ENCODE measurements around the gene DDX28.
"Not testable (repeated sequence)": the region's sequence is repeated elsewhere in the genome, so short reads cannot be mapped to it uniquely, and the experiment has no call there.

The DDX28 gene

DNA sequence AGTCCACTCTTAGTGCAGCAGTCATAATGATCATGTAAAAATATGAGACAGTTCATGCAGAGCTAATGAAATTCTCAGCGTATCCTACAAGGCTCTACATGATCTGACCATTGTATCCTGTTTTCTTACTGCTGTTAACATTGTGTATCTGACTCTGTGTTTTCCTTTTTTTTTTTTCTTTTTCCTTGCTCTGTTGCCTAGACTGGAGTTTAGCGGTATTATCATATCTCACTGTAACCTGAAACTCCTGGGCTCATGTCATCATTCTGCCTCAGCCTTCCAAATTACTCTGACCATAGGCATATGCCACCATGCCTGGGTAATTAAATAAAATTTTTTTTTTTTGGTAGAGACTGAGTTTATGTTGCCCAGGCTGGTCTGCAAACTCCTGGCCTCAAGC, 12.2 kb upstream of the DDX28 start:
- DNase-seq, result no peak

DNA sequence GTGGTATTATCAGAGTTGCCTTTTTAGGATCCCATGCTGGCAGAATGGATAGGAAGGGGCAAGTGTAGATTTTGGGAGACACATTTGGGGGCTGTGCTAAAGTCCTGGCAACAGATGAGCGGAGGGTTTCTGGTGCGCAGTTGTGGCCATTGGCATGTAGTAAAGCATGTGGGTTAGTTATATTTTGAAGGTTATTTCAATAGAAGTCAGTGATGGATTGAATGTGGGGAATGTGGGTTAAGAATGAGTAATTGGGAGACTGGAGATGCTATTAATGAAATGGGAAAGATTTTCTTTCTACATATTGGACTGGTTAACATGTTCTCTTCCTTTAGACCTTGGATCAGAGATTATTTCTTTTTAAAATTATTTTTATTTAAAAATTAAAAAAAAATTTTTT, 10.1 kb upstream of the DDX28 start:
- no peak for DNase-seq

DNA sequence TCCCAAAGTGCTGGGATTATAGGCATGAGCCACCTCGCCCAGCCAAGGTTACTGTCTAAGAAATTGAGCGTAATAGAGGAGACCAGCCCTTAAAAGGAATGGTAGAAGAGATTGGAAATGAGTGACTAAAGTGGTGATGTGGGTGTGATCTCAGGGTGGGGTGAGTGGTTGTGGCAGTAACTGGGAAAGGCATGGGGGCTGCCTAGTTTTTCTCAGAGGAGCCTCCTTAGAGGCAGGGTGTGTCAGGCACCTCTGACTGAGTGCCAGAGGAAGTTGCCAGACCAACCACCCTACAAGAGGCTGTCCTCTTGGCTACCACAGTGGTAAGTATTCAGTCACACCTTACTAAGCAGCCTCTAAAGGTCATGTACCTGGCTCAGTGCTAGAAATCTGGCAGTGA, 8.9 kb upstream of the DDX28 start:
- DNase-seq, result no peak

DNA sequence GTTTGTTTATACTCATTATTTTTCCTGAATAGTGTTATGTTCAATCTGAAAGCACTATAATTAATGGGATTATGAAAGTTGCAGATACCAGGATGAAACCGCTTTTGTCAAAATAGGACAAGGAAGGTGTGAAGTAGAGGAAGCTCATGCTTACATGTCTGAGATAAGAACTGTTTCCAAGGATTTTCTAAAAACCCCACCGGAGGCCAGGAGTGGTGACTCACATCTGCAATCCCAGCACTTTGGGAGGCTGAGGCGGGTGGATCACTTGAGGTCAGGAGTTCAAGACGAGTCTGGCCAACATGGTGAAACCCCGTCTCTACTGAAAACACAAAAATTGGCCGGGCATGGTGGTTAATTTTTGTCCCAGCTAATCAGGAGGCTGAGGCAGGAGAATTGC, 7.1 kb upstream of the DDX28 start:
- DNase-seq, result not testable (repeated sequence)

DNA sequence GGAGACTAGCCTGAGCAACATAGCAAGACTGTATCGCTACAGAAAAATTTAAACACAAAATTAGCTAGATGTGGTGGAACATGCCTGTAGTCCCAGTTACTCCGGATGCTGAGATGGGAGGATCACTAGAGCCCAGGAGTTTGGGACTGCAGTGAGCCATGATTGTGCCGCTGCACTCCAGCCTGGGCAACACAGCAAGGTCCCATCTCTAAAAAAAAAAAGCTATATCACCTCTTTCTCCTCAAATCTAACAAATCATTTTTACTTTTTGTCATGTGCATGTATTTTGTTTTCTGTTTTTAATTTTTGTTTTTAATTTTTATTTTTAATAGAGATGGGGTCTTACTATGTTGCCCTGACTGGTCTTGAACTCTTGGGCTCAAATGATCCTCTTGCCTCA, 6.0 kb upstream of the DDX28 start:
- DNase-seq, result no peak

DNA sequence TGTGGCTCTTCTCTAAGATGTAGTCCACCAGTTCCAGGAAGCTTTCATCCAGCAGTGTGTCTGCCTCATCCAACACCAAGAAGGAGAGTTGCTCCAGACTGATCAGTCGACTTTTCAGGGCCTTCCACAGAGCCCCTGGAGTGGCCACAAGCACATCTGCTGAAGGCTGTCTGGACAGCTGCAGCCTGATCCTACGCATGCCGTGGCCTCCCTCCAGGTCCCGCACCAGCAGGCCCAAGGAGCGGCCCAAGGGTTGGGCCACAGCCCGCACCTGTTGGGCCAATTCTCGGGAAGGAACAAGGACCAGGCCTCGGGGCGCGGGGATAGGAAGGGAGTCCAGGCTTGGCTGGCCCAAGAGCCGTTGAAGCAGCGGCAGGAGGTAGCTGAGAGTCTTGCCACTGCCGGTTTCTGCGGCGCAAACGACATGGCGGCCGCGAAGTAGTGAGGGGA, 729 bp downstream of the DDX28 start:
- DNase-seq, result no peak

DNA sequence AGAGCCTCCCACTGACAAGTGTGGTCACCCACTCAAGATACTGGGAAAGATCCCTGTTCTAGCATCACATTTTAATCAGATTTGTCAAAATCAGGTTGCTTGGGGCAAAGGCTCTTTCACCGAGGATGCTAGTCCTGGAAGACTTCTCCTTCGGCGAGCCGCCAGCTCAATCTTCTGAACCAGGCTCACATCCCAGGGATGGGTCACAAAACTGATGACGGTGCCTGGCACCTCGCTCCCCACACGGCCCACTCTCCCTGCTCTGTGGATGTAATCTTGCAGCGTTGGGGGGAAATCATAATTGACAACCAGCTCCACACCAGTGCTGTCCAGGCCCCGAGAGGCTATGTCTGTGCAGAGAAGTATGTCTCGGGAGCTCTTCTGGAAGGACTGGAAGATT, 1.5 kb downstream of the DDX28 start:
- no peak for DNase-seq

GRCh38 chr16:68019167-68019680, 3.8 kb downstream of the DDX28 start:
- DNase-seq, result no peak

GRCh38 chr16:68015681-68016080, 7.4 kb downstream of the DDX28 start, which contains the start of gene DPEP2NB:
TSS of gene DPEP2NB (minus strand) at chr16:68015911. CDS start at chr16:68015770, 141 bp downstream.
- no peak for DNase-seq

- no peak for DNase-seq
Observed at GRCh38 chr16:68013440-68013839, 9.6 kb downstream of the DDX28 start.

GRCh38 chr16:68009872-68010271, 13.2 kb downstream of the DDX28 start:
- DNase-seq, result not testable (repeated sequence)

GRCh38 chr16:68009157-68009735, 13.8 kb downstream of the DDX28 start:
- DNase-seq, result no peak

DNA sequence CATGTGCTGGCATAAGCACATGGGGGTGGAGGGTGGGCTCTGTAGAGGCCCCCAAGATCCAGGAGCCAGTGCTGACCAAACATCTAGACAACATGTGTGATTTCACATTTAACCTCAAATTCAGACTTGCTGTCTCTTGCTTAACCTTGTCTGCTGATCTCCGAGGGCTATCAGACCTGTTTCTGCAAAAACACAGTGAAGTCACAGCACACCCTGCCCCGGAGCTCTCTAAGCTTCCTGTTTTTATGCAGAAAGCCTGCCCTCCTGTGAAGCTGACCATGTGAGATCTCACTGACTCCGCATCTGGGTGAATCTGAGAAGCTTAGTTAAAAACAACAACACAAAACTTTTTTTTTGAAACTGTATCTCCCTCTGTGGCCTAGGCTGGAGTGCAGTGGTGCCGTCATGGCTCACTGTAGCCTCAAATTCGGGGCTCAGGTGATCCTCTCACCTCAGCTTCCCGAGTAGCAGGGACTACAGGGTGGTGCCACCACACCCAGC, 17.2 kb downstream of the DDX28 start:
- no peak for DNase-seq

GRCh38 chr16:68005211-68005610, 17.8 kb downstream of the DDX28 start:
- no peak for DNase-seq

DNA sequence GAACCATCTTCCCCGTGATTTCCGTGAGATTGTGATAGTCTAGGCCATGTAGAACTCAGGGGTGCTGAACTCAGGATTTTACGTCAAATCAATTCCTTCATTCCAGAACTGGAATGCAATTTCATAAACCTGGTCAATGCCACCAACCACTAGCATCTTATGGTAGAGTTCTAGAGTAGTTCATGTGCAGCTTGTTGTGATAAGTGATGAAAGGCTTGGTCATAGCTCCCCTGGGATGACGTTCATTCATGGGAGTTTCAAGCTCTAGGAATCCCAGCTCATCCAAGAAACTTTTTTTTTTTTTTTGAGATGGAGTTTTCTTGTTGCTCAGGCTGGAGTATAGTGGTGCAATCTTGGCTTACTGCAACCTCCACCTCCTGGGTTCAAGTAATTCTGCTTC, 20.0 kb downstream of the DDX28 start:
- no peak for DNase-seq

GRCh38 chr16:68000450-68000849, 22.6 kb downstream of the DDX28 start:
- DNase-seq, result no peak

GRCh38 chr16:67999985-68000384, 23.0 kb downstream of the DDX28 start:
- DNase-seq, result no peak

GRCh38 chr16:67998779-67999688, 24.0 kb downstream of the DDX28 start, which contains the start of gene DPEP2:
TSS of gene DPEP2 (minus strand) at chr16:67999484. CDS start at chr16:67993212, 6,272 bp downstream.
- DNase-seq, result not testable (repeated sequence)

- DNase-seq, result not testable (repeated sequence)
Observed at GRCh38 chr16:67998231-67998778, 24.7 kb downstream of the DDX28 start.

- DNase-seq, result no peak
Observed at GRCh38 chr16:67996666-67997065, 26.4 kb downstream of the DDX28 start.

GRCh38 chr16:67995423-67995822, 27.6 kb downstream of the DDX28 start:
- no peak for DNase-seq

DNA sequence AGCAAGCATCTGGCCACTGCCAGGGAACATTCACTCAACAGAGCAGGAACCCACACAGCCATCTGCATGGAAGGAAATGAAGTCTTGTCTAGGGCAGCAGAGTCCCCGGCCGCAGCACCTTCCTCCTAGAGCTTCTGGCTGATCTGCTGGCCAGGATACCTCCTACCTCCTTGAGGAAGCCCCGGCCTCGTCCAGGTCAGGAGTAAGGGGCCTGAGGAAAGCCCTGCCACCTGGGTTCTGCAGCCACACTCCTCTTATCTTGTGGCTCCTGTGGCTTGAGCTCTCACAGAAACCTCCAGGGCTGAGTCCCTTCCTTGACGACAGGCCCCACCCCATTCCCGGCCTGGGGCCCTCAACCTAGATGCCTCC, 29.0 kb downstream of the DDX28 start:
- peak; percentile 2 for DNase-seq
